GM12801 (cell line): ENCODE measurements around the gene NCCRP1.

ENCODE experiments used
- TF ChIP-seq, protein P1 (sequence below): IDR thresholded peaks from one replicate; pipeline ENCODE4 v1.5.1; 2011; ENCODE audit warnings: control low read depth; ENCODE audit not compliant: insufficient read length; ENCODE audit errors: extremely low read depth

Gene NCCRP1

DNA sequence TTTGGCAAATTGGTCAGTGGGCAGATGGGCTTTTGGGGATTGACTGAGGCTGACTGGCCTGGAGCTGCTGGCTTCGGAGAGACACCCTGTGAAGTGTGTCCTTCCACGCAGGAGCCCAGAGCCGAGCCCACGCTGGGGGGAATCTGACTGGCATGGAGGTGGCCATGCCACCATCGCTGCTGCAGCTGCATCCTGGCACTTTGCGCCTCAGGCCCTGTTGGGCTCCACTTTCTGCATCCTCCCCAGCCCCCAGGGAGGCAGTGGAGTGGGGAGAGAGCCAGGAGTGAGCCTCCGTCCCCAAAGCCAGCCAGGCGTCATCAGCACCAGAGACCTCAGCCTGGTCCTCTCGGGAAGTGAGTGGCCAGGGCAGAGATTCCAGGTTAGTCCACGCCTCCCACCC lies 17.0 kb upstream of the NCCRP1 start:
- TF ChIP-seq, protein P1, sequence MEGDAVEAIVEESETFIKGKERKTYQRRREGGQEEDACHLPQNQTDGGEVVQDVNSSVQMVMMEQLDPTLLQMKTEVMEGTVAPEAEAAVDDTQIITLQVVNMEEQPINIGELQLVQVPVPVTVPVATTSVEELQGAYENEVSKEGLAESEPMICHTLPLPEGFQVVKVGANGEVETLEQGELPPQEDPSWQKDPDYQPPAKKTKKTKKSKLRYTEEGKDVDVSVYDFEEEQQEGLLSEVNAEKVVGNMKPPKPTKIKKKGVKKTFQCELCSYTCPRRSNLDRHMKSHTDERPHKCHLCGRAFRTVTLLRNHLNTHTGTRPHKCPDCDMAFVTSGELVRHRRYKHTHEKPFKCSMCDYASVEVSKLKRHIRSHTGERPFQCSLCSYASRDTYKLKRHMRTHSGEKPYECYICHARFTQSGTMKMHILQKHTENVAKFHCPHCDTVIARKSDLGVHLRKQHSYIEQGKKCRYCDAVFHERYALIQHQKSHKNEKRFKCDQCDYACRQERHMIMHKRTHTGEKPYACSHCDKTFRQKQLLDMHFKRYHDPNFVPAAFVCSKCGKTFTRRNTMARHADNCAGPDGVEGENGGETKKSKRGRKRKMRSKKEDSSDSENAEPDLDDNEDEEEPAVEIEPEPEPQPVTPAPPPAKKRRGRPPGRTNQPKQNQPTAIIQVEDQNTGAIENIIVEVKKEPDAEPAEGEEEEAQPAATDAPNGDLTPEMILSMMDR: no peak

DNA sequence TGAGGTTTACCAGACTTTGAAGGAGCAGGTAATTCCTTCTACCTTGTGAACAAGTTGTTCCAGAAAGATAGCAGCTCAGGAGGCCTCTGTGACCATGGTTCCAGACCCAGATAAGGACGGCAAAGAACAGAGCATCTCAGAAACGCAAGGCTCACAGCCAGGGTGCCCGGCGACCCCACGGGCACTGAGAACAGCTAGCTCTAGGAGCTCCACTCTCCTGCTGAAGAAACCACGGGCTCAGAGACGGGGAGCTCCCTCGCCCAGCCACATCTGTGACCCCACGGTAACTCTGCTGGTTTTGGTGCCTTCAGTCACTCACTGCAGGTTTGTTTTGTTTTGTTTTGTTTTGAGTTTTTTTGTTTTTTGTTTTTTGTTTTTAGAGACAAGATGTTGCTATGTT lies 16.0 kb upstream of the NCCRP1 start:
- TF ChIP-seq, protein P1: no peak

- TF ChIP-seq, protein P1: no peak
Measured at GRCh38 chr19:39181500-39182173, 15.1 kb upstream of the NCCRP1 start.

DNA sequence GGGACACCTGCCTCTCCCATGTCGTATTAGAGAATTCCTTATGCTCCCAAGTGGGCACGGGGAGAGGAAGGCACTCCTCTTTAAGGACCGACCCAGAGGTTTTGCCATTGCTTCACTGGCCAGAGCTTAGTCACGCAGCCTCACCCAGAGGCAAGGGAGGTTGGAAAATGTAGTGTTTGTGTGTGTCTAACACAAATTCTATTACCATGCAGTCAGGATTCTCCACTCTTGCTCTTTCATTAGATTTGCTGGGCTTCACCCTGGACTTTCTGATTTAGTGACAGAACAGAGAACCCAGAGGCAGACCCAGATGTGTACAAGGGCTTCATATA lies 14.6 kb upstream of the NCCRP1 start:
- TF ChIP-seq, protein P1: no peak

GRCh38 chr19:39183104-39183503 lies 13.7 kb upstream of the NCCRP1 start:
- TF ChIP-seq, protein P1: no peak

DNA sequence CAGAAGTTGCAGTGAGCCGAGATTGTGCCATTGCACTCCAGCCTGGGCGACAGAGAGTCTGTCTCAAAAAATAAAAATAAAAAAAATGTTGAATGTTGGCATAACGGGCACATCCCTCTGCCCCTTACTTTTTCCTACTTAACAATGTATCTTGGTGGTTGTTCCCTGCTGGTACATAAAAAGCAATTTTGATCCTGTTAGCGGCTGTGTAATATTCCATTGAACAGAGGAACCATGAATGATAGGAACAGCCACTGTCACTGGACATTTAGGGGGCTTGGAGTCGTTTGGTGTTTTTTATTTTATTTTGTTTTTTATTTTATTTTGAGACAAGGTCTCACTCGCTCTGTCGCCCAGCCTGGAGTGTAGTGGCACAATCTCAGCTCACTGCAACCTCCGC lies 10.4 kb upstream of the NCCRP1 start:
- TF ChIP-seq, protein P1: no peak

GRCh38 chr19:39187552-39187943 lies 9.2 kb upstream of the NCCRP1 start:
- TF ChIP-seq, protein P1: no peak
